H9 (cell line): ENCODE results near the gene DAPK2. TPM values are rescaled to one million over a fixed set of nuclear protein-coding genes. Genes with fewer than 3 reads are reported as not detected.

Experiments used
- DNase-seq: peaks from one replicate; pipeline ENCODE4 v3.0.0-alpha.2; 2017
- H2AFZ ChIP-seq: one replicate; pipeline ENCODE4 v1.6.1; 2013; ENCODE audit warnings: mild to moderate bottlenecking, low read length, control low read depth, moderate library complexity
- H2AK5ac ChIP-seq: 2 replicates; pipeline ENCODE4 v1.6.1; 2013; ENCODE audit warnings: low read length, control low read depth, mixed read lengths; ENCODE audit not compliant: insufficient read length
- H2BK120ac ChIP-seq: one replicate; pipeline ENCODE4 v1.6.1; 2013; ENCODE audit warnings: low read depth, mild to moderate bottlenecking, low read length, control low read depth, inconsistent platforms; ENCODE audit not compliant: poor library complexity, severe bottlenecking
- H2BK12ac ChIP-seq: 2 replicates; pipeline ENCODE4 v1.6.1; 2013; ENCODE audit warnings: low read length, control low read depth, mixed read lengths, low read depth; ENCODE audit not compliant: insufficient read length
- H2BK15ac ChIP-seq: 2 replicates; pipeline ENCODE4 v1.6.1; 2013; ENCODE audit warnings: low read depth, low read length, control low read depth
- H2BK20ac ChIP-seq: one replicate; pipeline ENCODE4 v1.6.1; 2013; ENCODE audit warnings: low read depth, mild to moderate bottlenecking, low read length, control low read depth, inconsistent platforms; ENCODE audit not compliant: poor library complexity, severe bottlenecking
- H2BK5ac ChIP-seq: 2 replicates; pipeline ENCODE4 v1.6.1; 2013; ENCODE audit warnings: low read length, control low read depth, mixed read lengths; ENCODE audit not compliant: insufficient read length
- H3K14ac ChIP-seq: 2 replicates; pipeline ENCODE4 v1.6.1; 2013; ENCODE audit warnings: low read length, control low read depth; ENCODE audit not compliant: insufficient read depth
- H3K18ac ChIP-seq: 2 replicates; pipeline ENCODE4 v1.6.1; 2013; ENCODE audit warnings: low read depth, mild to moderate bottlenecking, mixed read lengths, low read length, control low read depth; ENCODE audit not compliant: insufficient read length
- H3K23ac ChIP-seq: 2 replicates; pipeline ENCODE4 v1.6.1; 2013; ENCODE audit warnings: low read length, control low read depth, mixed read lengths, low read depth; ENCODE audit not compliant: insufficient read length
- H3K23me2 ChIP-seq: 2 replicates; pipeline ENCODE4 v1.6.1; 2013; ENCODE audit warnings: low read depth, mild to moderate bottlenecking, mixed read lengths, low read length, control low read depth; ENCODE audit not compliant: insufficient read length, poor library complexity, severe bottlenecking
- H3K27ac ChIP-seq: 2 replicates; pipeline ENCODE4 v1.5.1; 2013; ENCODE audit warnings: low read length, control low read depth, mixed read lengths, low read depth; ENCODE audit not compliant: insufficient read length
- H3K27me3 ChIP-seq: 2 replicates; pipeline ENCODE4 v1.6.1; 2013; ENCODE audit warnings: low read length, control low read depth, inconsistent platforms; ENCODE audit not compliant: insufficient read depth
- H3K4ac ChIP-seq: 2 replicates; pipeline ENCODE4 v1.6.1; 2013; ENCODE audit warnings: low read depth, mild to moderate bottlenecking, control low read depth, inconsistent platforms, low read length, moderate library complexity
- H3K4me1 ChIP-seq: 2 replicates; pipeline ENCODE4 v1.6.1; 2013; ENCODE audit warnings: low read length, control low read depth, inconsistent platforms; ENCODE audit not compliant: insufficient read depth
- H3K4me2 ChIP-seq: 2 replicates; pipeline ENCODE4 v1.6.1; 2013; ENCODE audit warnings: low read length, control low read depth, mixed read lengths; ENCODE audit not compliant: insufficient read length, insufficient read depth
- H3K56ac ChIP-seq: 2 replicates; pipeline ENCODE4 v1.6.1; 2013; ENCODE audit warnings: low read depth, mild to moderate bottlenecking, mixed read lengths, low read length, control low read depth; ENCODE audit not compliant: insufficient read length
- H3K79me1 ChIP-seq: 2 replicates; pipeline ENCODE4 v1.6.1; 2013; ENCODE audit warnings: low read depth, mild to moderate bottlenecking, moderate library complexity, low read length, control low read depth, inconsistent platforms; ENCODE audit not compliant: insufficient read depth, poor library complexity, severe bottlenecking
- H3K79me2 ChIP-seq: 2 replicates; pipeline ENCODE4 v1.6.1; 2013; ENCODE audit warnings: low read length, control low read depth, inconsistent platforms; ENCODE audit not compliant: insufficient read depth
- H3K9ac ChIP-seq: 2 replicates; pipeline ENCODE4 v1.6.1; 2013; ENCODE audit warnings: low read length, control low read depth, mixed read lengths; ENCODE audit not compliant: insufficient read length; ENCODE audit errors: extremely low read depth
- H3K9me3 ChIP-seq: one replicate; pipeline ENCODE4 v1.6.1; 2013; ENCODE audit warnings: low read depth, low read length, inconsistent platforms; ENCODE audit not compliant: control insufficient read depth
- H3T11ph ChIP-seq: one replicate; pipeline ENCODE4 v1.6.1; 2013; ENCODE audit warnings: mild to moderate bottlenecking, low read length, control low read depth, inconsistent platforms
- H4K20me1 ChIP-seq: one replicate; pipeline ENCODE4 v1.6.1; 2013; ENCODE audit not compliant: control insufficient read depth, insufficient read length, insufficient read depth
- H4K5ac ChIP-seq: 2 replicates; pipeline ENCODE4 v1.6.1; 2013; ENCODE audit warnings: low read depth, mild to moderate bottlenecking, mixed read lengths, low read length, control low read depth; ENCODE audit not compliant: insufficient read length
- H4K8ac ChIP-seq: replicated peaks from 2 replicates; pipeline ENCODE4 v1.6.1; 2013; ENCODE audit warnings: low read length, control low read depth, mixed read lengths, low read depth; ENCODE audit not compliant: insufficient read length
- H4K91ac ChIP-seq: 2 replicates; pipeline ENCODE4 v1.6.1; 2013; ENCODE audit warnings: low read depth, mild to moderate bottlenecking, moderate library complexity, mixed read lengths, low read length, control low read depth; ENCODE audit not compliant: insufficient read length
- H3K27ac Mint-ChIP-seq, 3 experiments: 2 replicates in 2 of 3; 3 replicates in 1 of 3; pipeline ENCODE4 v1.8.0; 2020 to 2021; ENCODE audit warnings: mixed read lengths in 3 of 3, mild to moderate bottlenecking in 1 of 3, moderate library complexity in 1 of 3
- H3K27me3 Mint-ChIP-seq: 2 replicates; pipeline ENCODE4 v1.8.0; 2021; ENCODE audit warnings: low read depth, mild to moderate bottlenecking, moderate library complexity, mixed read lengths
- H3K36me3 Mint-ChIP-seq, 3 experiments: 2 replicates in 2 of 3; 3 replicates in 1 of 3; pipeline ENCODE4 v1.8.0; 2020 to 2021; ENCODE audit warnings: low read depth in 3 of 3, mixed read lengths in 3 of 3; ENCODE audit not compliant: insufficient read depth in 1 of 3
- H3K4me1 Mint-ChIP-seq, 2 experiments: 2 replicates each; pipeline ENCODE4 v1.8.0; 2020; ENCODE audit warnings: mixed read lengths in 2 of 2
- H3K4me3 Mint-ChIP-seq, 2 experiments: 2 replicates in 1 of 2; 3 replicates in 1 of 2; pipeline ENCODE4 v1.8.0; 2020 to 2021; ENCODE audit warnings: mild to moderate bottlenecking in 2 of 2, mixed read lengths in 2 of 2, moderate library complexity in 1 of 2
- H3K9me3 Mint-ChIP-seq, 2 experiments: 2 replicates in 1 of 2; 3 replicates in 1 of 2; pipeline ENCODE4 v1.8.0; 2020; ENCODE audit warnings: mild to moderate bottlenecking in 2 of 2, mixed read lengths in 2 of 2, moderate library complexity in 1 of 2
- WGBS: extraction: QIAGEN DNeasy Blood & Tissue Kit; methylation state at CpG from one replicate; pipeline ENCODE4 v1.1.7; 2013; ENCODE audit warnings: missing lambda C conversion rate, low lambda C conversion rate, mixed read lengths; ENCODE audit not compliant: insufficient read length; ENCODE audit errors: extremely low coverage; 5-methylcytosine and 5-hydroxymethylcytosine counted together
- total RNA-seq: library from RNA; stranded (reverse); gene quantifications from 2 replicates; pipeline ENCODE4 v1.2.1, GENCODE V29; 2021
- TF ChIP-seq, protein P1 (sequence below): fragments of 200-600 bp; sonication (generic); conservative IDR thresholded peaks from 3 replicates; pipeline ENCODE4 v1.8.0; 2021; ENCODE audit warnings: antibody characterized with exemption, mild to moderate bottlenecking

Gene DAPK2
- total RNA-seq, 1 experiment from 2014 or later = 3.5 TPM

DNA sequence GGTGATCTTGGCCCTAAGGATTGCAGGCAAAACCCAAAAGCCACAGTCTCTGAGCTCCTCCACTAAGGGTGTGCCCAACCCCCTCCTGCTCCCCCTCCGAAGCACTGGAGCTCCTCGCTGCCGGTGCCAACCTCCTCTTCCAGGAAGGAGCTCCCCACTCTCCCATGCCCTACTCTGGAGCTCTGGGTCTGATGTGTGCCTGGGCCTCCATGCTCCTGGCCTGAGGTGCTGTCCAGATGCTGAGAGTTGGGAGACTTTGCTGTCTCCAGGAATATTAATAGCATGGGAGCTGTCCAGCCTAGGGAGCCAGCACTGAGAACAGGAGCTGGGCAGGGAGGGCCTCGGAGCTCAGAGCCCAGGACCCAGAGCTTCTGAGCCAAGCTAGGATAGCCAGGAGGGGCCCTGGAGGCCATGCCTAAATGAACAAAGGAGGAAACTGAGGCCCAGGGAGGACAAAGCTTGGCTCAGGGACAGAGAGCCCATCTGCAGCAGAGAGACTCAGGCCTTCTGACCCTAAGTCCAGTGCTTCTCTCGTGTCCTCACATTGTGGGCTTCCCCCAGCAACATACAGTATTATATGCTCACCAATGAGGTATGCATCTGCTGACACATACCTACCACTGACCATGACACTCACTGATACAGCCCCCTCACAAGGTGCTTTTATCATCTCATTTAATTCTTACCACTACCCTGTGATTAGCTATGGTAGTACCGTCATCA, 175.6 kb downstream of the DAPK2 start:
- Histone ChIP-seq H3K4me2 (no peak overlapping the region), H2BK20ac (no peak overlapping the region), H2BK12ac (no peak overlapping the region), H4K20me1 (no peaks in the 10 kb centered on the region), H3K9ac (no peak overlapping the region), H2BK5ac (no peak overlapping the region), H3K56ac (no peak overlapping the region), H3K14ac (no peak overlapping the region), H4K91ac (no peak overlapping the region), H3K27me3 (no peaks in the 10 kb centered on the region), H3T11ph (no peak overlapping the region), H3K4me1 (no peaks in the 10 kb centered on the region), H3K9me3 (no peaks in the 10 kb centered on the region), H2BK15ac (no peak overlapping the region), H4K5ac (no peak overlapping the region), H3K23ac (no peak overlapping the region), H3K18ac (no peak overlapping the region), H2AK5ac (no peak overlapping the region), H3K23me2 (no peaks in the 10 kb centered on the region), H2BK120ac (no peak overlapping the region), H4K8ac (no peak overlapping the region), H2AFZ (no peak overlapping the region), H3K79me2 (no peaks in the 10 kb centered on the region), H3K27ac (no peak overlapping the region), H3K79me1 (no peaks in the 10 kb centered on the region), H3K4ac (no peak overlapping the region)
- Mint-ChIP-seq H3K27ac (no peak overlapping the region), H3K9me3 (peaks cover 2 to 4% of the 10 kb centered on the region in 2 experiments; a peak in 1 of 5 replicates), H3K36me3 (0 out of 7 replicates have a peak, but pooled peaks cover 0 to 3% (median 0%) of the 10 kb centered on the region in 3 experiments), H3K4me3 (no peak overlapping the region), H3K27me3 (no peaks in the 10 kb centered on the region; the same call in 1 of the 2 replicates), H3K4me1 (peaks cover 4 to 5% of the 10 kb centered on the region in 2 experiments)
- WGBS = no CpG with 5 or more reads among the region's 6 CpGs
- DNase-seq = peak; percentile 76
- TF ChIP-seq, protein P1, sequence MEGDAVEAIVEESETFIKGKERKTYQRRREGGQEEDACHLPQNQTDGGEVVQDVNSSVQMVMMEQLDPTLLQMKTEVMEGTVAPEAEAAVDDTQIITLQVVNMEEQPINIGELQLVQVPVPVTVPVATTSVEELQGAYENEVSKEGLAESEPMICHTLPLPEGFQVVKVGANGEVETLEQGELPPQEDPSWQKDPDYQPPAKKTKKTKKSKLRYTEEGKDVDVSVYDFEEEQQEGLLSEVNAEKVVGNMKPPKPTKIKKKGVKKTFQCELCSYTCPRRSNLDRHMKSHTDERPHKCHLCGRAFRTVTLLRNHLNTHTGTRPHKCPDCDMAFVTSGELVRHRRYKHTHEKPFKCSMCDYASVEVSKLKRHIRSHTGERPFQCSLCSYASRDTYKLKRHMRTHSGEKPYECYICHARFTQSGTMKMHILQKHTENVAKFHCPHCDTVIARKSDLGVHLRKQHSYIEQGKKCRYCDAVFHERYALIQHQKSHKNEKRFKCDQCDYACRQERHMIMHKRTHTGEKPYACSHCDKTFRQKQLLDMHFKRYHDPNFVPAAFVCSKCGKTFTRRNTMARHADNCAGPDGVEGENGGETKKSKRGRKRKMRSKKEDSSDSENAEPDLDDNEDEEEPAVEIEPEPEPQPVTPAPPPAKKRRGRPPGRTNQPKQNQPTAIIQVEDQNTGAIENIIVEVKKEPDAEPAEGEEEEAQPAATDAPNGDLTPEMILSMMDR = no peak
